ENCODE results near the gene FAM118A. TPM values are rescaled to one million over a fixed set of nuclear protein-coding genes. Genes with fewer than 3 reads are reported as not detected.
A peak's percentile ranks its signal among the peaks of the same experiment; 100 is the strongest.

Gene FAM118A
- total RNA-seq, 1 donor from 2014 or later: 49.6 TPM

DNA sequence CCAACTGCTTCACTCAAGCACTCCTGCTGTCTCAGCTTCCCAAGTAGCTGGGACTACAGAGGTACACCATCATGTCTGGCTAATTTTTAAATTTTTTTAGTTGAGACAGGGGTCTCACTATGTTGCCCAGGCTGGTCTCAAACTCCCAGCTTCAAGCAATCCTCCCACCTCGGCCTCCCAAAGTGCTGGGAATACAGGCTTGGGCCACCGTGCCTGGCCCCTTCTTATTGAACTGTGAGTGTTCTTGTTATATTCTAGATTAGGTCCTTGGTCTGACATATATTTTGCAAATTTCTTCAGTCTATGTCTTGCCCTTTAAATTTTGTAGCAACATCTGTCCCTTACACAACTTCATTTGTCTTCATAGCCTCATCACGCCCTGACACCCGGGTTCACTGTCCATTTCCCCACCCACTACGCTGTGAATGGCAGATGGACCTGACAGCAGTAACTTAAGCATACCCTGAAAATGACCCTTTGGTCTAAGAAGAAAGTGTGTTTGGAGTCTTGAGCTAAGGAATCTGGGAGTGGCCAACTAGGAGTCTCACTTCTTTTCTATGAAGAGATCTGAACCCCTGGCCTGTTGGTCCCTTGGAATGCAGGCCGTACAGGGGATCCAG lies 4.2 kb upstream of the FAM118A start:
- H3K9me3 ChIP-seq: no peaks in the 10 kb centered on the region
- intact Hi-C loops (cut with DNase I): no loop called here
- H3K4me3 ChIP-seq: no peak overlapping the region
- DNase-seq (ENCODE audit: extremely low spot score in 2 of 2): no peak
- H3K27ac ChIP-seq: no peak overlapping the region
- no peaks in the 10 kb centered on the region for H3K36me3 ChIP-seq
- no peak for TF ChIP-seq POLR2A (IDR thresholded peaks at IDR 0.05)
- TF ChIP-seq POLR2AphosphoS5 (IDR thresholded peaks at IDR 0.05; ENCODE audit: insufficient read depth in 1 of 2, low read depth in 1 of 2): no peak
- TF ChIP-seq, protein P1, sequence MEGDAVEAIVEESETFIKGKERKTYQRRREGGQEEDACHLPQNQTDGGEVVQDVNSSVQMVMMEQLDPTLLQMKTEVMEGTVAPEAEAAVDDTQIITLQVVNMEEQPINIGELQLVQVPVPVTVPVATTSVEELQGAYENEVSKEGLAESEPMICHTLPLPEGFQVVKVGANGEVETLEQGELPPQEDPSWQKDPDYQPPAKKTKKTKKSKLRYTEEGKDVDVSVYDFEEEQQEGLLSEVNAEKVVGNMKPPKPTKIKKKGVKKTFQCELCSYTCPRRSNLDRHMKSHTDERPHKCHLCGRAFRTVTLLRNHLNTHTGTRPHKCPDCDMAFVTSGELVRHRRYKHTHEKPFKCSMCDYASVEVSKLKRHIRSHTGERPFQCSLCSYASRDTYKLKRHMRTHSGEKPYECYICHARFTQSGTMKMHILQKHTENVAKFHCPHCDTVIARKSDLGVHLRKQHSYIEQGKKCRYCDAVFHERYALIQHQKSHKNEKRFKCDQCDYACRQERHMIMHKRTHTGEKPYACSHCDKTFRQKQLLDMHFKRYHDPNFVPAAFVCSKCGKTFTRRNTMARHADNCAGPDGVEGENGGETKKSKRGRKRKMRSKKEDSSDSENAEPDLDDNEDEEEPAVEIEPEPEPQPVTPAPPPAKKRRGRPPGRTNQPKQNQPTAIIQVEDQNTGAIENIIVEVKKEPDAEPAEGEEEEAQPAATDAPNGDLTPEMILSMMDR (IDR thresholded peaks at IDR 0.05): no peak
- H3K27me3 ChIP-seq: no peaks in the 10 kb centered on the region
- peaks cover 8% of the 10 kb centered on the region for H3K4me1 ChIP-seq

DNA sequence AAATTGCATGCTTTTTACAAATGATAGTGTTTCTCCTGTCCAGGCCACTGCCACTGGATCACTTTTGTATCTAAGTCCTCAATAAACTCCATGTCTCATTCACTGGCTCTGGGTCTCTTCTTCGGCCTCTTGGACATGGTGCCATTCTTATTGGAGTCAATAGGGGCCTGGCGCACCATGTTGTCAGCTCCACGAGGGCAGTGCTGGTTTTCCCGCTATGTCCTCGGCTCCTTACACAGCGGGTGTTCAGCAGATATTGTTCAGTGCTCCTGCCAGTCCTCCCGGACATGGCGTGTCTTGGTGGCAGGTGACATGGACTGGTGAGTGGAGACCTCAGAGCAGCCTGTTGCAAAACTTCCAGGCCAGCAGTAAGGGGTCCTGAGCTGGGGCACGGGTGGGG lies 3.6 kb upstream of the FAM118A start:
- TF ChIP-seq POLR2A (IDR thresholded peaks at IDR 0.05) (no peak), POLR2AphosphoS5 (IDR thresholded peaks at IDR 0.05; ENCODE audit: insufficient read depth in 1 of 2, low read depth in 1 of 2) (no peak)
- TF ChIP-seq, protein P1 (IDR thresholded peaks at IDR 0.05): no peak
- Histone ChIP-seq H3K36me3 (no peaks in the 10 kb centered on the region), H3K9me3 (no peaks in the 10 kb centered on the region), H3K27ac (no peak overlapping the region), H3K27me3 (no peaks in the 10 kb centered on the region), H3K4me1 (peaks cover 13% of the 10 kb centered on the region), H3K4me3 (no peak overlapping the region)
- intact Hi-C loops (cut with DNase I): no loop called here
- no peak for DNase-seq (ENCODE audit: extremely low spot score in 2 of 2)

DNA sequence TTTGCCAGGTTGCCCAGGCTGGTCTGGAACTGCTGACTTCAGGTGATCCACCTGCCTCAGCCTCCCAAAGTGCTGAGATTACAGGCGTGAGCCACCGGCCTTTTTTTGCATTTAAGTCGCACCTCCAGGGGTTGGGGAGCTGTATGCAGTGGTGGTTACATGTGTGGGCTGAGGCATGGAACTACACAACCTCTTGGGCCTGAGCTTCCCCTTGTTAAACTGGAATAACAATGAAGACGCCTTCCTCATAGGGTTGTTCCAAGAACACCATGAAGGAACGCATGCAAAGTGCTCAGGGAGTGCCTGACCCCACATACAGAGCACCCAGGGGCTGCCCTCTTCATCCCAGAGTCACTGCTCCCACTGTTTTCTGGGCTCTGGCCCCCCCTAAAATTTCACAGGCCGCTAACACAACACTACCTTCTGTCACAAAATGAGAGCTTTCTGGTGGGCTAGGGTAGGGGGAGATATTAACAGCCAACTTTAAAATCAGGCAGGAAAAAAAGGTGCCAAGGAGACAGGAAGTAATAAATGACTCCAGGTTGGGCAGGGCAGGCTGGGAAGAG lies 1.3 kb upstream of the FAM118A start:
- no peak for DNase-seq (ENCODE audit: extremely low spot score in 2 of 2)
- no peaks in the 10 kb centered on the region for H3K9me3 ChIP-seq
- TF ChIP-seq, protein P1 (IDR thresholded peaks at IDR 0.05): no peak
- no peak for TF ChIP-seq POLR2AphosphoS5 (IDR thresholded peaks at IDR 0.05; ENCODE audit: insufficient read depth in 1 of 2, low read depth in 1 of 2)
- H3K27ac ChIP-seq: no peak overlapping the region
- H3K27me3 ChIP-seq: no peaks in the 10 kb centered on the region
- H3K36me3 ChIP-seq: no peaks in the 10 kb centered on the region
- intact Hi-C loops (cut with DNase I): no loop called here
- H3K4me3 ChIP-seq: peak overlapping the region in 1 of 2 donors; percentile 98
- H3K4me1 ChIP-seq: peaks cover 20% of the 10 kb centered on the region

DNA sequence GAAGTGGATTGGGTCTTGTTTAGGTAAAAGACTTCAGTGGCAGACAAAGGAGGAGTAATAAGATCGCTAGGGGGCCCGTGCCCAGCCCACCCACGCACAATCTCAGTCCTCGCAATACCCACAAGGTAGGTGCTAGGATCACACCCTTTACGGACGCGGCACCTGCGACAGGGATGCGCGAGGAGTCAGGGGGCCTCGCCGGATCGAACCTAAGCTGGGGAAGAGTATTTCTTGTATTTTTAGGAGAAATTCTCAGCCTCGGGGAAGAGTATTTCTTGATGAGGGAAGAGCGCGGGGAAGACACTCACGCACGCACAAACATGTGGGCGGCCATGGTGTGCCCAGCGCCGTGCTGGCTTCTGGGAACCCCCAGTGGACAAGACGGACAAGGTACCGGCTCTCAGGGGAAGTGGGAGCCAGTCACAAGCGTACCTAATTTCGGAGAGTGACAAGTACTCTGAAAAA lies 745 bp upstream of the FAM118A start:
- Histone ChIP-seq H3K9me3 (no peaks in the 10 kb centered on the region), H3K27me3 (no peaks in the 10 kb centered on the region), H3K4me1 (peaks cover 20% of the 10 kb centered on the region), H3K36me3 (no peaks in the 10 kb centered on the region), H3K4me3 (peak overlapping the region; percentile 95 to 98), H3K27ac (peak overlapping the region; percentile 92)
- no peak for DNase-seq (ENCODE audit: extremely low spot score in 2 of 2)
- intact Hi-C loops (cut with DNase I): no loop called here
- TF ChIP-seq POLR2A (IDR thresholded peaks at IDR 0.05) (no peak), POLR2AphosphoS5 (IDR thresholded peaks at IDR 0.05; ENCODE audit: insufficient read depth in 1 of 2, low read depth in 1 of 2) (no peak)
- TF ChIP-seq, protein P1 (IDR thresholded peaks at IDR 0.05): no peak

DNA sequence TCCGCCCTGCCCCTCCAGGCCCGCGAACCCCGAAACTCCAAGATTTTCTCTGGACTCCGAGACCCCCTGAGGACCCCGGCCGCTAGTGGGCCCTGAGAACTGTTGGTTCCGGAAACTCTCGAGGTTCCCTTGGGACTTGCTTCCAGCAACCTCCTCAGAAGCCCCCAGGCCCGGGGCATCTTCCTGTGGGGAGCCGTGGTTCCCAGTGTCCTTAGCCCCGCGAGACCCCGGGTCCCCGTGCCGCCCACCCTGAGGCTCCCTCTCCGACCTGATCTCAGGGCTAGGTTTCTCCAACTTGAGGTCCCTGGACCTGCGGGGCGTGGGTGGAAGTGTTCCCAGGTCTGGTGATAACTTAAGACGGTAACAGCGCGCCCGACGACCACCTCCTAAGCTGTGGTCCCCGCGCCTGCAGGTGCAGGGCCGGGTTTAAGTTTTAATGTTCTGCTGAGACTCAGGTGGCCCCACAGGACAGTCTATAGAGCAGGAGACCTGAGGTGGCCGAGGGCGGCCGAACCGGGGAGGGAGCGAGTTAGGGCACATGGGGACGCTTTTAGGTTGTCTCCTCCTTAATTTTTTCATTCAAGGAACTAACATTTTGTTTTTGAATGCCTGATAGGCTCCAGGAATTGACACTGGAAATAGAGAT lies 720 bp downstream of the FAM118A start:
- Histone ChIP-seq H3K36me3 (no peaks in the 10 kb centered on the region), H3K27ac (peak overlapping the region; percentile 92), H3K9me3 (no peaks in the 10 kb centered on the region), H3K27me3 (no peaks in the 10 kb centered on the region), H3K4me1 (peaks cover 20% of the 10 kb centered on the region), H3K4me3 (peak overlapping the region; percentile 95 to 98)
- no peak for DNase-seq (ENCODE audit: extremely low spot score in 2 of 2)
- intact Hi-C loops (cut with DNase I): loop anchor here (10.0 kb wide), 1 partner anchor 234 kb away; no protein-coding TSS in a partner anchor
- TF ChIP-seq POLR2A (IDR thresholded peaks at IDR 0.05) (no peak), POLR2AphosphoS5 (IDR thresholded peaks at IDR 0.05; ENCODE audit: insufficient read depth in 1 of 2, low read depth in 1 of 2) (no peak)
- TF ChIP-seq, protein P1 (IDR thresholded peaks at IDR 0.05): no peak
